Airway epithelial cell (primary cell): ENCODE results near the gene SLC4A4. TPM values are rescaled to one million over a fixed set of nuclear protein-coding genes. Genes with fewer than 3 reads are reported as not detected.

ENCODE experiments used
- total RNA-seq: library from RNA; depleted of rRNA; stranded (reverse); fragments of >200 nt; gene quantifications from 2 replicates; pipeline ENCODE4 v1.2.3, GENCODE V29; 2015

Gene SLC4A4
- total RNA-seq: 0.14 TPM in 2 replicates

GRCh38 chr4:71338846-71339593, at the start of gene SLC4A4:
SLC4A4 (plus strand) TSS chr4:71339020.

